Middle frontal gyrus (tissue), 1 donor: ENCODE measurements around the gene RALGPS1.

Source experiments
- DNase-seq: peaks from one replicate; pipeline ENCODE4 v3.0.0-alpha.2; 2015; ENCODE audit warnings: low spot score; ENCODE audit errors: extremely low spot score

RALGPS1 gene

GRCh38 chr9:127252410-127253318 is 338.1 kb downstream of the RALGPS1 start:
- DNase-seq = no peak

- no peak for DNase-seq
Observed at GRCh38 chr9:127253446-127253845, 338.9 kb downstream of the RALGPS1 start.

GRCh38 chr9:127255692-127256091 is 341.1 kb downstream of the RALGPS1 start:
- DNase-seq = no peak

- DNase-seq = no peak
Observed at GRCh38 chr9:127256324-127256723, 341.7 kb downstream of the RALGPS1 start.

DNA sequence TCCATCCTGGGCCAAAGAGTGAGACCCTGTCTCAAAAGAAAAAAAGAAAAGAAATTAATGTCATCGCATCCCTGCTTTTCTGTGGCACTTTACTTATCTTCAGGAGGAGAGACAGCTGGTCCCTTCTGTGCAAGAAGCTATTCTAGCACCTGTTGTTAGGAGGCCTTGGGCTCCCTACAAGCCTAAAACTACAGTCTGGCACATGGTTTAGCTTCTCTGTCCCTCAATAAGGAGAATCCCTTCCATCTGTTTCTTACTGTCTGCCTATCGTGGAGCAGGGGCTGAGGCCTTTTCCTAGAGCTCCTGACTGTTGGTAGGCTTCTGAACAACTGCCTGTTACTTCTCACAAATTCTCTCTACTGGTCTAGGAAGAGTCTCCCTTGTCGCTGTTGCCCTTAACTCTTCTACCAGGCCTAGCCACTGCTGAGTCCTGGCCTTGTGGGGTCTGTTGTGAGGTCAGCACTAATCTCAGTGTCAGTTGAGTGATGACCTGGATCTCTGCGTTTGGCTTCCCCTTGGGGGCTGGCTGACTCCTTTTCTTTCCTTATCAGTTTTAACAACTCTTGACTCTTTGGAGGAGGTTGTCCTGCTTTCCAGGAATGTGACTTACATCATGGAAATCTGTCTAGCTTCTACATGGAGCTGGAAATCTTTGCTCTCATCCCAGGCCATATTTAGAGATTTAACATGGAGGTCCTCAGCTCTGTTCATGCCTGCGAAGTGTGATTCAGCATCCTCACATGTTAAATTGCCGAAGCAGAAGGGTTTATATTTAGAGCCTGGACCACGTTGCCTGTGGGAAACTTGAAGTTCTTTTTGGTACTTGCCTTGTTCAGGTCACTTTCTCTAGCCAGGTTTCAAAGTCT is 344.3 kb downstream of the RALGPS1 start:
- no peak for DNase-seq

DNA sequence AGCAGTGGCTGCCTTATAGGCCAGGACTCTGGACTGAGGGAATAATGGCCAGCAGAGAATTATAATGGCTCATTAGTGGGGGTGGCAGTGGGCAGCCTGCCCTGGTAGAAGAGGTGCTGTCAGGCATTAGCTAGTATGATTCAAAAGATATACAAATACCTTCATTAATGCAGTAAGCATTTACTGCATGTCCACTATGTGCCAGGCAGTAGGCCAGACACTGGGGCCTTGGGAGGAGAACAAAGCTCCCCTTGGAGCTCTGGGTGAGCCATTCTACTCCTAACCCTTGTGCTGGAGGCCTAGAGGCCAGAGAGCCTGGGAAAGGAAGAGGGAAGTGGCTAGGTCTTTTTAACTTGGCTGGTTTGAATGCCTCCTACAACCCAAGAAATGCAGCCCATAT is 348.0 kb downstream of the RALGPS1 start:
- no peak for DNase-seq

DNA sequence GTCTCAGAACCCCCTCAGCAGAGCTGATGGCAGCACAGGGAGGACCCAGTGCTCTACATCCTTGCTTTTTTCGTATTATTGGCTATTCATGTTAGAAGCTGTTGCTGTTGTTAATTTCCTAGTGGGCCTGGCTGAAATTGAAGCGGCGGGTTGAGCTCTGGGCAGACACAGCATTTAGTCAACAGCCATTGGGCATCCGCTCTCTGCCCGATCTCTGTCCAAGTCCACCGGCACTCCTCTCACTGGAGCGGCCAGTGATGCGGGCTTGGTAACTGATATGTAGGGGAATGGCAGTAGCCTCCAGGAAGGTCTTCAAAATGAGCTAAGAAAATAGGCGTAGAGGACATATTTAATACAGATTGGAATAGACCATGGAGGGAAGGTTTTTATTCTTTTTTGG is 348.7 kb downstream of the RALGPS1 start:
- no peak for DNase-seq

DNA sequence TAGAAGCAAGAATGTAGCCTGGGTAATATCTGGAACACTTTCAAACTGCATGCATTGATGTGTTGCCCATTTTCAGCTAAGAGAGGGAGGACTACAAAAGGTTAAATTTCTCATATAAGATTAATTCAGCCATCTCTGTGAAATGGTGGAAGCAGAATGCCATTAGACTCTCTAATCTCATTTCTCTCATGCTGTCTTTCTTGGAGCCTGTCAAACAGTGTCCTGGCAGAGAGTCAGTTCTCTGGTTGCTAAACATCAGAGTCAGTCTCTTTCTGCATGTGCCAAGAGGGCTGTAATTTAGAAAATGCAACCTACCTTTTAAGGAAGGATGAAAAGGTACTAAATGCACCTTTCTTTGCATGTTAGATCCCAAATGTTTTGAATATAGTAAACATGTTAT is 349.1 kb downstream of the RALGPS1 start:
- no peak for DNase-seq

DNA sequence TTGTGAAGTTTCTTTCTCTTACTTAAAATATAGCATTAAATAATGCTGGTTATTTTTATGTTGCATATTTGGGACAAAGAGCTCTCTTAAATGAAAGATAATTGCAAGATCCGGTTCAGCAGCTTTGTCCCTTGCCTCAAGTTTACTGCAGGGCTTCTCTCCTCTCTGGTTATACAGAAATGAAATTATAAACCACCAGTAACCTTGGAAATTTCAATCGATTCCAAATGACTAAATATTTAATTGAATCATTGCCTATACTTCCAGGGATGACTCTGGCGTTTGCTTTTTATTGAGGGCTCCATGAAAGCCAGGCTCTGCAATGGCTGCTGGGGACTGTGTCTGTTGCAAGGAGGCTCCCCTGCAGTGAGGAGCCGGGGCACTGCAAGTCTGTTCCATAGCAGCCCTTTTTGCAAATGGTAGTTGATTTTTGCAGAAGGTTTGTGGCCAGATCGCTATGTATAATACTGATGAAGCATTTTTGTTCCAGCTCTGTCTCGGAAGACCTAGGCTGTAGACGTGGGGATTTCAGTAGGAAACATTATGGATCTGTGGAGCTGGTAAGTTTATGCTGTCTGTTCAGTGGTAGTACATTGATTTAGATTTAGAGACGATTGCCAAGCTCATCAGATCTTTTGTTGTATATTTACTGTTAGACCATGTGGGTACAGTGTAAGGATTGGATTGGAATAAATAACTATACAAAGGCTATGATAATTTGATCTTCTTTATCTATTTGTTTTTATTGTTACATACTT is 350.1 kb downstream of the RALGPS1 start, which contains the start of gene GARNL3:
Gene GARNL3, plus strand, starts transcription at position 313 of the 758 bp plus-strand sequence. Its CDS starts 104 bp downstream, at position 417.
- no peak for DNase-seq

- no peak for DNase-seq
Observed at GRCh38 chr9:127267793-127268525, 353.4 kb downstream of the RALGPS1 start.

GRCh38 chr9:127269449-127269848 is 354.9 kb downstream of the RALGPS1 start:
- no peak for DNase-seq
